Progenitor cell of endocrine pancreas (in vitro differentiated cells): Measurements from ENCODE around the gene SNX9. TPM values are rescaled to one million over a fixed set of nuclear protein-coding genes. Genes with fewer than 3 reads are reported as not detected.
A peak's percentile ranks its signal among the peaks of the same experiment; 100 is the strongest.
"Not testable (repeated sequence)": the region's sequence is repeated elsewhere in the genome, so short reads cannot be mapped to it uniquely, and the experiment has no call there.

Experiments
- DNase-seq: peaks from one replicate; pipeline ENCODE4 v3.0.0; 2021; ENCODE audit warnings: low spot score; ENCODE audit not compliant: unreplicated experiment
- H3K27ac Mint-ChIP-seq: 2 replicates; pipeline ENCODE4 v1.8.0; 2021; ENCODE audit warnings: mild to moderate bottlenecking, moderate library complexity, mixed read lengths
- H3K27me3 Mint-ChIP-seq: 2 replicates; pipeline ENCODE4 v1.8.0; 2021; ENCODE audit warnings: mixed read lengths
- H3K36me3 Mint-ChIP-seq: 2 replicates; pipeline ENCODE4 v1.8.0; 2022; ENCODE audit warnings: mixed read lengths; ENCODE audit not compliant: insufficient read depth
- H3K4me1 Mint-ChIP-seq: 2 replicates; pipeline ENCODE4 v1.8.0; 2021; ENCODE audit warnings: low read depth, mixed read lengths
- H3K4me3 Mint-ChIP-seq: 2 replicates; pipeline ENCODE4 v1.8.0; 2021; ENCODE audit warnings: low read depth, mild to moderate bottlenecking, moderate library complexity, mixed read lengths
- H3K9me3 Mint-ChIP-seq: 2 replicates; pipeline ENCODE4 v1.8.0; 2021; ENCODE audit warnings: low read depth, mixed read lengths
- total RNA-seq: library from RNA; stranded (reverse); gene quantifications from 2 replicates; pipeline ENCODE4 v1.2.1, GENCODE V29; 2021
- TF ChIP-seq, protein P1 (sequence below): fragments of 200-600 bp; sonication (generic); IDR thresholded peaks from one replicate; pipeline ENCODE4 v1.5.0; 2021; ENCODE audit warnings: antibody characterized with exemption, mild to moderate bottlenecking; ENCODE audit not compliant: unreplicated experiment

Gene SNX9
- total RNA-seq, 1 donor from 2014 or later = 29.3 TPM

DNA sequence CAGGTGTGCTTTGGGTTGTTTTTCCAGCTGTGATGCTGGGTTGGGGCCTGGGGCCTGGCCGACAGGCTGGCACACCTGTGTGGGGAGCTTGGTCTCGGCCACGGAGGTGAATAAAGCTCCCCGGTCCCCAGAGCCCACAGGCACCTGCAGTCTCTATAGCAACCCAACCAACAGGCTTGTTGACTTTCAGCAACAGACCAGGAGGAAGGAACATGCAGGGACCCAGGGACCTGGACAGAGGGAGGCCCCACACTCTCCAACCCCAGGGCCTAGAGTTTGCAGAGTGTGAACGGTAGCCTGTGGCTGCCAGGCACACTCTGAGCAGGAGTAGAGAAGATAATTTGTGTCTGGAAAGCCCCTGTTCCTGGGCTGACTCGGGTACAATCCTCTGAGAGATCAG, 144.0 kb downstream of the SNX9 start:
- no peaks in the 10 kb centered on the region for H3K36me3 Mint-ChIP-seq
- no peak for DNase-seq
- peaks cover 11% of the 10 kb centered on the region for H3K4me1 Mint-ChIP-seq
- no peaks in the 10 kb centered on the region for H3K9me3 Mint-ChIP-seq
- TF ChIP-seq, protein P1, sequence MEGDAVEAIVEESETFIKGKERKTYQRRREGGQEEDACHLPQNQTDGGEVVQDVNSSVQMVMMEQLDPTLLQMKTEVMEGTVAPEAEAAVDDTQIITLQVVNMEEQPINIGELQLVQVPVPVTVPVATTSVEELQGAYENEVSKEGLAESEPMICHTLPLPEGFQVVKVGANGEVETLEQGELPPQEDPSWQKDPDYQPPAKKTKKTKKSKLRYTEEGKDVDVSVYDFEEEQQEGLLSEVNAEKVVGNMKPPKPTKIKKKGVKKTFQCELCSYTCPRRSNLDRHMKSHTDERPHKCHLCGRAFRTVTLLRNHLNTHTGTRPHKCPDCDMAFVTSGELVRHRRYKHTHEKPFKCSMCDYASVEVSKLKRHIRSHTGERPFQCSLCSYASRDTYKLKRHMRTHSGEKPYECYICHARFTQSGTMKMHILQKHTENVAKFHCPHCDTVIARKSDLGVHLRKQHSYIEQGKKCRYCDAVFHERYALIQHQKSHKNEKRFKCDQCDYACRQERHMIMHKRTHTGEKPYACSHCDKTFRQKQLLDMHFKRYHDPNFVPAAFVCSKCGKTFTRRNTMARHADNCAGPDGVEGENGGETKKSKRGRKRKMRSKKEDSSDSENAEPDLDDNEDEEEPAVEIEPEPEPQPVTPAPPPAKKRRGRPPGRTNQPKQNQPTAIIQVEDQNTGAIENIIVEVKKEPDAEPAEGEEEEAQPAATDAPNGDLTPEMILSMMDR = no peak
- H3K27me3 Mint-ChIP-seq = no peaks in the 10 kb centered on the region
- H3K4me3 Mint-ChIP-seq = no peak overlapping the region
- peak overlapping the region; percentile 40 for H3K27ac Mint-ChIP-seq

DNA sequence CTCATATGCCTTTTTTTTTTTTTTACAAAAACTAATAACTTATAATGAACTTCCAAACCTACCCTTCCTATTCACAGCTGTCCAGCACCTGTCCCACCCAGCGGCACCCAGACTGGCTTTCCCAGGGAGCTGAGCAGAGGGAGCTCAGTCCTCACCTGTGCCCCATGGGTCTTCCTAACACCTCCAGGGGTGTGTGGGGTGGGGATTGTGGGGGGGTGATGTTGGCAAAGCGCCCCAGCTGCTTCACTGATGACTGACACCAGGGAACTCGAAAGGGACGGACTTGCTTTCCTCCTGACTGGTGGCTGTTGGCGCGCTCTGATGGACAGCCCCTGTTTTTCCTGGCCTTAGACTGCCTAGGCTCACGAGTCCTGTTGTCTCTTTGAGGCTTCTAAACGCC, 144.4 kb downstream of the SNX9 start:
- no peak overlapping the region for H3K4me3 Mint-ChIP-seq
- H3K27me3 Mint-ChIP-seq = no peaks in the 10 kb centered on the region
- peaks cover 11% of the 10 kb centered on the region for H3K4me1 Mint-ChIP-seq
- H3K9me3 Mint-ChIP-seq = no peaks in the 10 kb centered on the region
- H3K27ac Mint-ChIP-seq = no peak overlapping the region
- no peaks in the 10 kb centered on the region for H3K36me3 Mint-ChIP-seq
- TF ChIP-seq, protein P1 = no peak
- no peak for DNase-seq

- H3K36me3 Mint-ChIP-seq = not testable (repeated sequence)
- H3K4me1 Mint-ChIP-seq = peaks cover 17% of the 10 kb centered on the region
Observed at GRCh38 chr6:157972177-157972576, 149.1 kb downstream of the SNX9 start.

GRCh38 chr6:157974341-157974894, 151.4 kb downstream of the SNX9 start:
- peaks cover 13% of the 10 kb centered on the region for H3K4me1 Mint-ChIP-seq
- peaks cover 4% of the 10 kb centered on the region for H3K9me3 Mint-ChIP-seq
- peak overlapping the region; percentile 88 for H3K27ac Mint-ChIP-seq
- no peaks in the 10 kb centered on the region for H3K36me3 Mint-ChIP-seq
- no peak for DNase-seq
- peaks cover 19% of the 10 kb centered on the region for H3K27me3 Mint-ChIP-seq
- H3K4me3 Mint-ChIP-seq = no peak overlapping the region
- TF ChIP-seq, protein P1 = no peak

More at GRCh38 chr6:157972177-157972576, 149.1 kb downstream of the SNX9 start:
- H3K4me3 Mint-ChIP-seq, H3K27me3 Mint-ChIP-seq, H3K9me3 Mint-ChIP-seq, DNase-seq, H3K27ac Mint-ChIP-seq: not testable (repeated sequence)

GRCh38 chr6:157974967-157975366, 151.9 kb downstream of the SNX9 start:
- Mint-ChIP-seq H3K4me3 (no peak overlapping the region), H3K36me3 (no peaks in the 10 kb centered on the region), H3K27ac (peak overlapping the region; percentile 88), H3K9me3 (peaks cover 4% of the 10 kb centered on the region), H3K4me1 (peaks cover 13% of the 10 kb centered on the region), H3K27me3 (peaks cover 24% of the 10 kb centered on the region)
- TF ChIP-seq, protein P1 = no peak
- no peak for DNase-seq

DNA sequence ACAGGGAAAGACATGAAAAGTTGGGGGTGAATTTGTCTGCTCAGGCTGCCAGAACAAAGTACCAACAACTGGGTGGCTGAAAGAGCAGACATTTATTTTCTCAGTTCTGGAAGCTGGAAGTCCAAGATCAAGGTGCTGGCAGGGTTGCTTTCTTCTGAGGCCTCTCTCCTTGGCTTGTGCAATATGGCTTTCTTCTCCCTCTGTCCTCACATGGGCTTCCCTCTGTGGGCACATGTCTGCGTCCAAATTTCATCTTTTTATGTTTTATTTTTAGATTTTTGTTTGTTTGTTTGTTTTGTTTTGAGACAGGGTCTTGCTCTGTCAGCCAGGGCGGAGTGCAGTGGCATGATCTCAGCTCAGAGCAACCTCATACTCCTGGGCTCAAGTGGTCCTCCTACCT, 152.4 kb downstream of the SNX9 start:
- Mint-ChIP-seq H3K27ac (no peak overlapping the region), H3K9me3 (peaks cover 4% of the 10 kb centered on the region), H3K36me3 (no peaks in the 10 kb centered on the region), H3K4me1 (peaks cover 13% of the 10 kb centered on the region), H3K27me3 (peaks cover 29% of the 10 kb centered on the region), H3K4me3 (no peak overlapping the region)
- TF ChIP-seq, protein P1 = no peak
- no peak for DNase-seq
